DMS53 (cell line): ENCODE data around the gene PLA2G2F.

Experiments used
- DNase-seq: peaks from one replicate; lab custom pipeline; 2025; lab: John Stamatoyannopoulos, UW

The PLA2G2F gene, protein sequence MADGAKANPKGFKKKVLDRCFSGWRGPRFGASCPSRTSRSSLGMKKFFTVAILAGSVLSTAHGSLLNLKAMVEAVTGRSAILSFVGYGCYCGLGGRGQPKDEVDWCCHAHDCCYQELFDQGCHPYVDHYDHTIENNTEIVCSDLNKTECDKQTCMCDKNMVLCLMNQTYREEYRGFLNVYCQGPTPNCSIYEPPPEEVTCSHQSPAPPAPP

DNA sequence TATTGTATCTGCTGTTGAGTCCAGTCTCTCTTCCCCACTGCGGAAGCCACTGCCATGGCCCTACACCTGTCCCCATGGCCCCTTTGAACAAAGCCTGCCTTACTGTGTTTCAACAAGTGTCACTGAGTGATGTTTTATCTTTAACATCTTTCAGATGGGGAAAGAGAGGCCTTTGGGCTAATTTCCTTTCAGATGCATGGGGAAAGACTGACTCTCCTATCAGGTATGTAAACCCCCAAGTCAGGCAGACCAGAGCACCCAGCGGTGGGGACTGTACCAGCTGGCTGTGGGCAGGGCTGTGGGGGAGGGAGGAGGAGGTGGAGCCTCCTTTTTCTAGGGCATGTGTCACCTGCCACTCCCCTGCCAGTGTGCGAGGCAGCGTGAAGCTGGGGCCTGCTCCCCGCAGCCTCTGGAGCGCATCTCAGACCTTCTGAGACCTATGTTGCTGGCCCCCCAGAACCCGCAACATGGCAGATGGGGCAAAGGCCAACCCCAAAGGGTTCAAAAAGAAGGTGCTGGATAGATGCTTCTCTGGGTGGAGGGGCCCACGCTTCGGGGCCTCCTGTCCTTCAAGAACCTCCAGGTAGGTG, at the start of gene PLA2G2F:
Gene PLA2G2F, plus strand, starts transcription at position 363 of the 590 bp plus-strand sequence. Its CDS starts 105 bp downstream, at position 468.
- no peak for DNase-seq

DNA sequence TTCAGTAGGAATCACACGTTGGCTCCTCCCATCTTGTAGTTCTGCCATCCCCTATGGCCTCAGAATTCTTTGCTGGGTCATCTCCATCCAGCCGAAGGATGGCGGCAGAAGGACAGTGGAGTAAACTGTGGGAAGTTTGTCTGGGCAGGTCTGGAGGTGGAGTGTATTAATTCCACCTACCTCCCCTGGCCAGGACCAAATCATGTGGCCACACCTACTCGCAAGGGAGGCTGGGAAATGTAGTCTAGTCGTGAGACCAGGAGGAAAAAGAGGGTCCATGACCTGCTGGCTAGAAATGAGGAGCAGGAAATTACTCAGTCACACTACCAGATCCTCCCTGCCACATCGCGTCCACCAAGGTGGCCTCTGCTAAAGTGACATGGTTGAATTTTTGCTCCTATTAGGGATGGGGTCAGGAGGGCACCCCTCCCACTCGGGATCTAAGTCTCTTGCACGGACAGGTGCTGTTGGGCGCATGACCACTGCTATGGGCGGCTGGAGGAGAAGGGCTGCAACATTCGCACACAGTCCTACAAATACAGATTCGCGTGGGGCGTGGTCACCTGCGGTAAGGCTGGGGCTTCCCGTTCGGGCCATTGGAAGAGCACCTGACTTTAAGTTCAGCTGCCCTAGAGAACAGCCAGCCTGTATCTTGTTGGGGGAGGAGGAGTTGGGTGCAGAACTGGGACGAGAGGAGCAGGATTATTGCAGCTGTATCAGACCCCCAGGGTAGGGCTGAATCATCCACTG, 49.6 kb upstream of the PLA2G2F start:
- DNase-seq: peak; percentile 21

DNA sequence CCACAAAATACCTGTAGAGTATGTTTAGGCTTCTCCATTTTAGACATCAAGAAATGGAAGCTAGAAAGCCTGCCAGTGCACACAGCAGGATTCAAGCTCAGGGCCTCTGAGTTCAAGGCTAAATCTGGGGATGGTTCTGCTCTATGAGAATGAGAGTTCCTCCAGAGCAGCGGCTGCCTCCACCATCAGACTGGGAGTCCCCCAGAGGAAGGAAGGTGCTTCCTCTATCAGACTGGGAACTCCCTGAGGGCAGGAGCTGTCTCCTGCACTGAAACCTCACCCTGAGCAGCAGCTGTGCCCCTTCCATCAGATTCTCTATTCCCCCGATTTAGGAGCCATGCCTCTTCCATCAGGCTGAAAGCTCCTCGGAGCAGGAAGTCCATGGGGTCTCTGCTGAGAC, 49.0 kb upstream of the PLA2G2F start:
- DNase-seq: no peak

DNA sequence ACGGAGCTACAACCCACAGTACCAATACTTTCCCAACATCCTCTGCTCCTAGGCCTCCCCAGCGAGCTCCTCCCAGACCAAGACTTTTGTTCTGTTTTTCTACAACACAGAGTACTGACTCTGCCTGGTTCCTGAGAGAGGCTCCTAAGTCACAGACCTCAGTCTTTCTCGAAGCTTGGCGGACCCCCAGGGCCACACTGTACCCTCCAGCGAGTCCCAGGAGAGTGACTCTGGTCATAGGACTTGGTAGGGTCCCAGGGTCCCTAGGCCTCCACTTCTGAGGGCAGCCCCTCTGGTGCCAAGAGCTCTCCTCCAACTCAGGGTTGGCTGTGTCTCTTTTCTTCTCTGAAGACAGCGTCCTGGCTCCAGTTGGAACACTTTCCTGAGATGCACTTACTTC, 48.5 kb upstream of the PLA2G2F start:
- no peak for DNase-seq

DNA sequence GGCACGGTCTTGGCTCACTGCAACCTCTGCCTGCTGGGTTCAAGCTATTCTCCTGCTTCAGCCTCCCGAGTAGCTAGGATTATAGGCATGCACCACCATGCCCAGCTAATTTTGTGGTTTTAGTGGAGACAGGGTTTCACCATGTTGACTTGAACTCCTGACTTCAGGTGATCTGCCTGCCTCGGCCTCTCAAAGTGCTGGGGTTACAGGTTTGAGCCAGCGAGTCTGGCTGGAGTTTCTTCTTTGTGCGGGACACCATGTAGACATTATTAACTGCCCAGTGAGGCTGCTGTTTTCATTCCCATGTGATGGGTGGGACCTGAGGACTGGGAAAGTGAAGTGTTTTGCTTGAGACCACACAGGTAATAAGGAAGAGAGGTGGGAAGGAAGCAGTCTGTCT, 45.8 kb upstream of the PLA2G2F start:
- no peak for DNase-seq

DNA sequence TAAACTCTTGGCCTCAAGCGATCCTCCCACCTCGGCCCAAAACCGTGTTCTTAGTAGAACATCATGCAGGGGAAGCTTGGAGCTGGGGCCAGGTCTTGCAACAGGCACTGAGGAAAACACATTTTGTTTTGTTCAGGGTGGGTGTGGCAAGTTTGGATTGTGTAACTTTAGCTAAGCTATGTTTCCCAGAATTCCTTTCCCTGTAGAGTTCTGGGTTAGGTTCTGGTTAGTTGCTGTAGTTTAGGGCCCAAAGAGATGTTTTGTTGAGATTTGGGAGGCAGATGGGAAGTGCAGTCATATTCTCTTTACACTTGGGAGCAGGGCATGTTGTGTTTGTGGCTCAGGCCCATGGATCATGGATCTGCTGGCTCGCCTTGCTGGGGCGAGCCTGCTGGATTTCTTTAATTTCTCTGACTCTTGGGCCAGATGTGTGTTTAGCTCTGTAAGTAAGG, 45.2 kb upstream of the PLA2G2F start:
- no peak for DNase-seq

DNA sequence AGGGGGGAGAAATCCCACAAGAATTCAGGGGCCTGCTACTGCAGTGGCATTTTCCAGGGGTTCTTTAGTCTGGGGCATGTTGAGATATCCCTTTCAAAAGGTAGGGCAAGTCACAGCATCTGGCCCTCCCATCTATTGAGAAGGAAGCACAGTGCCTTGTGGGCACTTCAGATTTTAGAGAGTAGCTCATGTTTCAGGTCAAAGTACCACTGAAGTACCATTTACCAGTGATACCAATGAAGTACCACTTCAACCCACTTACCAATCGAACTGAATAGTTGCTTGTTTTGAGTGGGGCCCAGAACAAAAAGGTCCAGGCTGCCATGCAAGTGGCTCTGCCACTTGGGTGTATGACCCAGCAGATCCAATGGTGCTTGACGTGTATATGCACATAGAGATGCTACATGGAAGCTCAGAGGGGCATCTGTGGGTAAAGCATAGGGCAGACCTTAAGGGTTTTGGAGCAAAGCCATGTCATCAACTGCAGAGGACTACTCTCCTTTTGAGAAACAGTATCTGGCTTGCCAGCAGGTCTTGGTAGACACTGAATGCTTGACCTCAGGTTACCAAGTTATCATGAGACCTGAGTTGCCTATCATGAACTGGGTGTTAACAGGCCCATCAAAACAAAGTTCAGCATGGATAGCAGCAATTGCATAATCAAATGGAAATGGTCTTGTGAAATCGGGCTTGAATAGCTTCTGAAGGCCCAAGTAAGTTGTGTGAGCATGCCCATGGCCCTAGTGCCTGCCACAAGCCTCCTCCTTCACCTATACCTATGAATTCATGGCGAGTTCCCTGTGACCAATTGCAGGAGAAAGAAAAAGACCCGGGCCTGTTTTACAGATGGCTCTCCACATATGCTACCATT, 43.3 kb upstream of the PLA2G2F start:
- peak; percentile 70 for DNase-seq

DNA sequence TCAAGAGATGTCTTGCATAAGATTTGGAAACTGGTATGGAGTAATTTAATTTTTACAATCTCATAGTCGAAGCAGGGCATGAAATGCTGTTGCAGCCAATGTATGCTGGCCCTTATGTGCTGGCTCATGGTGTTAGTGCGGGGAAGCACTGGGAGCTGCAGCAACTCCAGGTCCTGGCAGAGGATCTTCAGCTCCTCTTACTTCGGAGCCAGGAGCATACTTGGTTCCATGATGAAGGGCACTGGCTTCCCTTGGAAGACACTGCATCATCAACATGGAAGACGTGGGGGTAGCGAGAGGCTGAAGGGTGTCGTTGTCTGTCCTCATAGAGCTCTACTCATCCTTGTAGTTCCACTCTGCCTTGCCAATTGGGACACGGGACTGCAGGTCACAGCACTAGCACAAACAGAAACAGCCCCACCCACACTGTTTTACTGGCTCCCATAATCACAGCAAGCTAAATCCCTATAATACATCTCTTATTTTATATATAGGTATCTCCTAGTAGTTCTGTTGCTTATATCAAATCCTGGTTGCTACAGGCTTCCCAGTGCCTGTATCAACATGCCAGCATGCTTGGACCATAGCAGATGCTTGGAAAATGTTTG, 42.2 kb upstream of the PLA2G2F start:
- DNase-seq: peak; percentile 24

DNA sequence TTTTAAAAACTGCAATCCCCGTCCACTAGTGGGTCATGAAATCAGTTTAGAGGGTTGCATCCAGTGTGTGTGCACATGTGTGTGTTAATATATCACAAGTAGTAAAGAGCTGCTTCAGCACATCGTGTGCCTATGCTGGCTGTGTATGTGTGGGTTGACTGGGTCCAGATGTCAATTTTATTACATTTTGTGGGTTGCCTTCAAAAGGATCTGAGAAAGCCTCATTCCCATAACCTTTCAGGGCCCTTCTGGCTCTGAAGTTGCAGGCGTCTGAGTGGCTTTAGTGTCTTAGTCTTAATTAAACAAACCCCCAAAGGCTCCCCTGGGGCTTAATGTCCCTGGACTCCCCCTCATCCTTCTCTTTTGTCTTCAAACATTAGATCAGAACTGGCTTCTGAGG, 39.6 kb upstream of the PLA2G2F start:
- DNase-seq: no peak

DNA sequence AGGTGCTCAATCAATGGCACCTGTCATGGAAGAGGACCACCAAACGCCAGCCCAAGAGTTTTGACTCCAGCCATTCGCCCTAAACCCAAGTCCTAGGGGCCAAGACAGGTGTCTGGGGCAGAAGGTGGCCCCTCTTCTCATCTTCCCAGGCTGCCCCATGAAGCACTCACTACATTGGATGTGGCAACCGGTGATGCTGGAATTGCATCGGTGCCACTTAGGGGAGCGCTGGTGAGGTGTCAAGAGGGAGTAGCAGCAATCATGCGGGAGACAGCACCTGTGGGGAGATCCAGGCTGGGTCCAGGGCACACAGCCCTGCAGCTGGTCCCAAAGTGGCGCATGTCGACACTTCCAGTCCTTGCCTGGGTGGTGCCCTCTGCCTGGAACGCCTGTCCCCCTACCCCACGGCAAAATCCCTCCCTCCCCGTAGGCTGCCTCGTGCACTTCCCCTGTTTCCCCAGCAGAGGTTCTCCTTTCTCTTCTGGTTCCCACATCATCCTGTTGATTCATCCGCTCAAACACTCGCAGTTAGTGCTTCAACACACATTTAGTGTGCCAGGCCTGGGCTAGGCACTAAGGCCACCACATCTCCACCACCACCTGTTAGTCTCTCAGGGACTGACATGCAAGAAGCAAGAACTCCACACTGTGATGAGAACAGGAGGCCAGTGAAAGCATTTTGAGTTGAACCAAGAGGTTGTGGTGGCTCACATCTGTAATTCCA, 38.3 kb upstream of the PLA2G2F start:
- peak; percentile 78 for DNase-seq

DNA sequence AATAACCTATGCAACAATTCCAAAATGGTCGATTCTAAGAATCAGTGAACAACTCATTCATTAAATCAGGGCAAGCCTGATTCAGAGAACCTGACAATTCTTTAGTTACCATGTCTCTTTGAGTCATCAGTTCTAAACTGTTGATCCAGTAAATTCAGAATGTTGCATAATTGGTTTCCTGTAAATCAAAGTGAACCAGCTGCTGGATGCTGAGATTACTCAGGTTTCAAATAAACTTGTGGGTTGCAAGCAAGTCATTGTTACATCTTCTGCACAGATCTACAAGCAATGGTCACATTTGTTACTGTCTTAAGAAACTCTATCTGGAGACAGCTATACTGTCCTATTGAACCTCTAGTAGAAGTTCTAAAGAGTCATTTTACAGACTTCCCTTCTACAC, 36.2 kb upstream of the PLA2G2F start:
- no peak for DNase-seq

DNA sequence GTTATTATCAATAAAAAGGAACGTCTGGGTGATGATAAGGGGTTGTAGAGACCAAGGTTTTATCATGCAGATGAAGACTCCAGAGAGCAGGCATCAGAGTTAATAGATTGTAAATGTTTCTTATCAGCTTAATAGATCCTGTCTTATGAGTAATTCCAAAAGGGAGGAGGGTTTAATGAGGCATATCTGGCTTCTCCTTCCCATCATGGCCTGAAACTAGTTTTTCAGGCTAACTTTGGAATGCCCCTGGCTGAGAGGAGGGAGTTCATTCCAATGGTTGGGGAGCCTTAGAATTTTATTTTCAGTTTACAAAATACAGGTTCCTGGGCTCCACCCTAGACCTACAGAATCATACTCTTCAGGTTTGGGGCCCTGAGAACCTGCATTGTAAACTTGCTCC, 33.3 kb upstream of the PLA2G2F start:
- no peak for DNase-seq

DNA sequence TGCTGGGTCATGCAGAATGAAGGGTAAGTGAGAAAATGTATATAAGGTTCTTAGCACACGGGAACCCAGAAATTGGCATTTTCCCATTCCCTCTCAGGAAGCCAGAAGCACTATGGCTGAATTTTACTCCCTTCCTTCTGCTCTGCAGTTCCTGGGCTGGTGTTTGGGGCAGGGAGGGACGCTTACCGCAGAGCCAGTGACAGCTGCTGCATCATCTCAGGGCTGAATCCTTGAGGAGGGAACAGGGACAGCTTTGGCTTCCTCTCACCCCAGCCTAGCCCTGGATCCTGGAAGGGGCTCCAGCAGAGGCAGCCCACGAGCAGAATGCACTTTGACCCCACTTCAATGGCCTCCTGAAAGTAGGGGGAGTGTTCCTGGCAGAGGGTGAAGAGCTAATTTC, 31.8 kb upstream of the PLA2G2F start:
- no peak for DNase-seq

DNA sequence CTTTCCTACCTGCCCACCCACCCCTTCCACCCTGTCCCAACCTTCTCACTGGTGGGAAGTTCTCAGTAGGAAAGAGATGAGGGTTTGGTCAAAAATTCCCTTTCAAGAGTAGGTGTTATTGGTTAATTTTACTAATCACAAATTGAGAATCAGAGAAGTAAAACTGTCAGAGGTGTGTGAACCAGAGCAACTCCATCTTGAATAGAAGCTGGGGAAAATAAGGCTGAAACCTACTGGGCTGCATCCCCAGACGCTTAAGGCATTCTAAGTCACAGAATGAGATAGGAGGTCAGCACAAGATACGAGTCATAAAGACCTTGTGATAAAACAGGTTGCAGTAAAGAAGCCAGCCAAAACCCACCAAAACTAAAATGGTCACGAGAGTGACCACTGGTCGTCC, 31.3 kb upstream of the PLA2G2F start:
- DNase-seq: no peak

DNA sequence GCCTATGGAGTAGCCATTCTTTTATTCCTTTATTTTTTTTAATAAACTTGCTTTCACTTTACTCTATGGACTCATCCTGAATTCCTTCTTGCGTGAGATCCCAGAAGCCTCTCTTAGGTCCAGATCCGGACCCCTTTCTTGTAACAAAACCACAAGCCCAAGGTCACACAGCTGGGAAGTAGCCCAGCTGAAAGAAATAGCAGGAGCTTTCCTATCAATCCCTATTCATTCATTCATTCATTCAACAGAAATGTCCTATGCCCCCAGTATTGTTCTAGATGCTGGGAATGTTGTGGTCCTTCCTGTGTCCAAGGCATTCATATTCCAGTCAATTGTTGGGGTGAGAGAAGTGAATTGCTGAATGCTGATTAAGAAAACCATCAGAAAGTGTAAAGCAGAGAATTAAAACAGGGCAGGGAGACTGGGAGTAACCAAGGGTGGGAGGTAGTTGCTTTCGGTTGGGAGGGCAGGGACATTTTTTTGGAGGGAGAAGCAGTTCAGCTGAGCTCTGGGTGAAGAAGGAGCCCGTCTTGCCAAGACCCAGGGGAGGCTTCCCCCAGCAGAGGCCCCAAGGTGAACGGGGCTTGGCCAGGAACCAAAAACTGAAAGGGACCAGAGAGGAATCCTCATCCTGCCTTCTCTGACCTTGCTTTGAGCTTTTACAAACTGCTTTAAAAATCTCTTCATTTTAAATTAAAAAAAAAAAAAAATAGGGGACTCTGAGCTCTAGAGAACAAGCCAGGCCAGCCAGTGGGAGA, 30.6 kb upstream of the PLA2G2F start:
- DNase-seq: no peak

DNA sequence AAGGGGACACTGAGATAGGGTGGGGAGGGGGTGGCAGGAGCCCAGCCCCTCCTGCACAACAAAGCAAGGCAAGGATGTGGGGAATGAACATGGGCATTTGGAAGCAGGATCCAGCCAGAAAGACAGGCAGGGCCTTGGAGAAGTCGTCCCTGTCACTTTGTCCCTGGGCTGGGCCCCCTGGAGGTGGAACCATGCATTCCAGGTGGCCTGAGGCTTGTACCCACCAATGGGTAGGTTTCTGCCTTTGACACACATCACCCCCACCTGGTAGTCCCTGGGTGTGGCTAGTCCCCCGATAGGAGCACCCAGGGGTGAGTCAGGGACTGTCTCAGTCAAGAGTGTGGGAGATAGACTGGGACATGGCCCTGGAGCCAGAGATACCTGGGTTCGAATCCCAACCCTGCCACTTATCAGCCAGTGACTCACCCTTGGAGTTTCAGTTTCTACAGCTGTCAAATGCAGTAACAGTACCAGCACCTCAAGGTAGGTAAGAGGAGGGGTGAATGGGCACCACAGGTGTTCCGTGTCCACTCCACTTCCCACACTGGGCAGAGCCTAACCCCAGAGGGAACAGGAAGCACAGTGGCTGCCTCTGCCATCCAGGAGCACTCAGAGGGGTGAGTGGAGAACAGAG, 29.8 kb upstream of the PLA2G2F start:
- peak; percentile 36 for DNase-seq

DNA sequence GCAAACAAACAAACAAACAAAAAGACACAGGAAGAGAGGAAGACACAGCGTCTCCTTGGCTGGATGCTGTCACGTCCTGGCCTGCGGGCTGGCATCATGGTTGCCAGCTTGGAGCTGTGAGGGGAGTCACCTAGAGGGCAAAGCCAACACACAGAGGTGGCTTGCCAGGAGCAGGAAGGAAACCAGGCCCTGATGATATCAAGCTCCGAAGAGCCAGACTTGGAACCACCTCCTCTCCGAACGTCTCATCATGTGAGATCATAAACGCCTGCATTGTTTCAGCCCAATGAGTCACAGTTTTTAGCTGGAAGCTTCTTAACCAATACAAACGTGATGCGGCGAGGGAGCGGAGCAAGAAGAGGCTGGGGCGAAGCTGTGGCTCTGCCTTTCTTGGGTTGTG, 28.4 kb upstream of the PLA2G2F start:
- DNase-seq: no peak

DNA sequence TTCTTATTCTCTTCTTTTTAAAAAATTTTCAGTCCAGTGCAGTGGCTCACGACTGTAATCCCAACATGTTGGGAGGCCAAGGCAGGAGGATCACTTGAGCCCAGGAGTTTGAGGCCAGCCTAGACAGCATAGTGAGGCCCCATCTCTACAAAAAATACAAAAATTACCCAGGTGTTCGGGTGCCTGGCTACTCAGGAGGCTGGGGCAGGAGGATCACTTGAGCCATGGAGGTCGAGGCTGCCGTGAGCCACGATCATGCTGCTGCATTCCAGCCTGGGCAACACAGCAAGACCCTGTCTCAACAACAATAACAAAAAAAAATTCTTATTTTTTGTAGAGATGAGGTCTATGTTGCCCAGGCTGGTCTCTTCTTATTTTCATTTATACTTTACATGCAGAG, 27.7 kb upstream of the PLA2G2F start:
- DNase-seq: no peak

DNA sequence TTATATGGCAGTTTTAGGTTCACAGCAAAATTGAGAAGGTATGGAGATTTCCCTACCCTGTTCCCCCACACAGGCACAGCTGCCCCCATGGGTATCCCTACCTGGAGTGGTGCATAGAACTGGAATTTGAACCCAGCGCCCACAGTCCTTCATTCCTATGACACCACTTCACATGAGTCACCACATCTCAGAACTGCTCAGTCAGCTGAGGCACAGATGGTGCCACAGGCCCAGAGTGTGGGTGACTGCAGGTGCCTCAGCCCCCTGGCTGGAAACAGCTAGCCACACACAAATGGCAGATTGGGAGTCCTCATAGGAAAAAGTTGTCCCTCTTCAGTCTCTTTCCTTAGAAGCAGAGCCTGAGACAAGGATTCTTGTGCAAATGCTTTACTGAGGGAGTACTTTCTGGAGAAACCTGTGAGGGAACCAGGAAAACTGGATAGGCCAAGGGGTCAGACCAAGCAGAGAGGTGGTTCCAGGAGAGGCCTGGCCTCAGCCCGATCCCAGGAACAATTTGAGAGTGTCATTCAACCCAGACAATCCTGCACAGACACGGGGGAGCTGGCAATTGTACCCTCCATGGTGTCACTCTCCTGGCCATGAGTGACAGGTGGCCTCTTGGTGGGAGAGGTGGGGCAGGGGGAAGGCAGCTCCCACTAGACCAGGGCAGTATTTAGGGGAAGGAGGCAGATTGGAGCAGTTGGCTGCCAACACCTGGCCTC, 26.7 kb upstream of the PLA2G2F start:
- no peak for DNase-seq
